K562 (cell line): ENCODE results near the gene DCDC2. TPM values are rescaled to one million over a fixed set of nuclear protein-coding genes. Genes with fewer than 3 reads are reported as not detected.

Source experiments
- ATAC-seq: fragments of 200-7000 bp; cut with Tn5 transposase; 3 replicates; pipeline ENCODE4 v1.9.1; 2020; ENCODE audit warnings: moderate library complexity
- BruUV-seq: library from RNA; stranded (reverse); fragments of 400-500 nt; replicated peaks from 2 replicates; lab custom pipeline; 2021; lab: Mats Ljungman, UMichigan
- CTCF ChIA-PET: fragments of 300-600 bp; formaldehyde crosslinking; extraction: SDS; loops from one replicate; lab custom pipeline; 2021; ENCODE audit warnings: low intra/inter-chr PET ratio; lab: Yijun Ruan, JAX
- POLR2A ChIA-PET: fragments of 300-600, 350-650 bp; sonication (Branson Sonifier 250); formaldehyde crosslinking; extraction: SDS; loops from one replicate; lab custom pipeline; 2021; ENCODE audit warnings: antibody characterized with exemption, inconsistent platforms; lab: Yijun Ruan, JAX
- DNase-seq, 4 experiments: peaks; one replicate each; pipeline versions ENCODE4 v3.0.0 to v3.0.0-alpha.2; 2011 to 2018; ENCODE audit warnings: low spot score in 3 of 4, mixed read lengths in 3 of 4; ENCODE audit errors: extremely low read depth in 1 of 4
- FAIRE-seq: peaks from 2 replicates; lab custom pipeline; 2011; peaks lifted over from hg19 to GRCh38; lab: Jason Lieb, UNC
- H2AFZ ChIP-seq: 2 replicates; pipeline ENCODE4 v1.6.0; 2011; ENCODE audit warnings: low read depth, low read length, control low read depth, inconsistent platforms
- H3K27ac ChIP-seq: fragments of 200-600 bp; 3 replicates; pipeline ENCODE4 v1.8.0; 2011; ENCODE audit warnings: low read depth, mild to moderate bottlenecking, control low read depth, inconsistent platforms, low read length, moderate library complexity, mixed read lengths; ENCODE audit errors: extremely low read depth
- H3K27me3 ChIP-seq, 2 experiments: fragments of 300-600 bp in 1 of 2; 2 replicates in 1 of 2; 3 replicates in 1 of 2; pipeline versions ENCODE4 v1.6.0 to v1.8.0; 2011; ENCODE audit warnings: inconsistent platforms in 2 of 2, low read length in 2 of 2, mild to moderate bottlenecking in 1 of 2, mixed read lengths in 1 of 2, moderate library complexity in 1 of 2; ENCODE audit not compliant: control insufficient read depth in 2 of 2, insufficient read depth in 2 of 2
- H3K36me3 ChIP-seq: fragments of 300-600 bp; 3 replicates; pipeline ENCODE4 v1.8.0; 2011; ENCODE audit warnings: mild to moderate bottlenecking, low read length, inconsistent platforms; ENCODE audit not compliant: control insufficient read depth, insufficient read depth
- H3K4me1 ChIP-seq, 2 experiments: fragments of 200-600 bp in 1 of 2; replicated peaks in 1 of 2; 2 replicates in 1 of 2; 3 replicates in 1 of 2; pipeline versions ENCODE4 v1.5.1 to v1.8.0; 2011; ENCODE audit warnings: inconsistent platforms in 2 of 2, low read length in 2 of 2, mild to moderate bottlenecking in 1 of 2, mixed read lengths in 1 of 2, moderate library complexity in 1 of 2; ENCODE audit not compliant: control insufficient read depth in 2 of 2, insufficient read depth in 2 of 2
- H3K4me2 ChIP-seq: 2 replicates; pipeline ENCODE4 v1.6.1; 2011; ENCODE audit warnings: low read length, control low read depth, inconsistent platforms, mixed read lengths; ENCODE audit not compliant: insufficient read depth
- H3K4me3 ChIP-seq: fragments of 200-600 bp; sonication (generic), shearing (Covaris generic); 2 replicates; pipeline ENCODE4 v1.5.1; 2016; ENCODE audit warnings: control low read depth, inconsistent platforms
- H3K79me2 ChIP-seq: fragments of 200-600 bp; 3 replicates; pipeline ENCODE4 v1.8.0; 2011; ENCODE audit warnings: low read length, inconsistent platforms; ENCODE audit not compliant: control insufficient read depth, insufficient read depth
- H3K9ac ChIP-seq, 2 experiments: 2 replicates each; pipeline versions ENCODE4 v1.6.0 to v1.6.1; 2011; ENCODE audit warnings: low read depth in 2 of 2, low read length in 2 of 2, control low read depth in 1 of 2, inconsistent platforms in 1 of 2, mild to moderate bottlenecking in 1 of 2, mixed read lengths in 1 of 2; ENCODE audit not compliant: insufficient read depth in 1 of 2
- H3K9me1 ChIP-seq: one replicate; pipeline ENCODE4 v1.6.0; 2011; ENCODE audit warnings: inconsistent platforms, mild to moderate bottlenecking, low read length, moderate library complexity; ENCODE audit not compliant: control insufficient read depth, insufficient read depth
- H3K9me3 ChIP-seq: replicated peaks from 2 replicates; pipeline ENCODE4 v1.5.1; 2011; ENCODE audit warnings: low read depth, low read length, inconsistent platforms; ENCODE audit not compliant: control insufficient read depth, insufficient read depth
- H4K20me1 ChIP-seq: replicated peaks from 2 replicates; pipeline ENCODE4 v1.6.1; 2011; ENCODE audit warnings: low read length, inconsistent platforms, mixed read lengths; ENCODE audit not compliant: control insufficient read depth, insufficient read depth
- LCOR ChIP-seq: sonication (generic); formaldehyde crosslinking; IDR thresholded peaks from 2 replicates; pipeline ENCODE4 v1.8.0; 2022; ENCODE audit warnings: mild to moderate bottlenecking, missing genetic modification reagents
- NRF1 ChIP-seq, 2 experiments: fragments of 450-650 bp; IDR thresholded peaks in 1 of 2; conservative IDR thresholded peaks in 1 of 2; 2 replicates each; pipeline ENCODE4 v1.6.1; 2014; ENCODE audit warnings: mild to moderate bottlenecking in 2 of 2
- RUNX1 ChIP-seq: sonication (generic); IDR thresholded peaks from 2 replicates; pipeline ENCODE4 v1.6.1; 2016; ENCODE audit warnings: antibody characterized with exemption, low read depth
- SMARCC2 ChIP-seq: fragments of 450-650 bp; IDR thresholded peaks from 2 replicates; pipeline ENCODE4 v1.6.1; 2017; ENCODE audit warnings: antibody characterized with exemption, moderate library complexity, mild to moderate bottlenecking, low read depth
- SRF ChIP-seq, 2 experiments: fragments of 250-450, 450-650 bp in 1 of 2; sonication (Bioruptor Pico) in 1 of 2; sonication (generic) in 1 of 2; formaldehyde crosslinking; IDR thresholded peaks; 2 replicates each; pipeline versions ENCODE4 v1.5.0 to v1.5.1; 2020 to 2022; ENCODE audit warnings: mild to moderate bottlenecking in 1 of 2, missing genetic modification reagents in 1 of 2
- ZBTB43 ChIP-seq: sonication (generic); formaldehyde crosslinking; IDR thresholded peaks from 2 replicates; pipeline ENCODE4 v1.8.0; 2023; ENCODE audit warnings: mild to moderate bottlenecking, missing genetic modification reagents
- WGBS: fragments of 100-300 bp; shearing (Covaris generic); methylation state at CpG from one replicate; pipeline ENCODE4 v1.1.6; 2016; ENCODE audit warnings: low coverage, mixed read lengths; ENCODE audit not compliant: insufficient coverage; ENCODE audit errors: missing lambda C conversion rate; 5-methylcytosine and 5-hydroxymethylcytosine counted together
- in situ Hi-C: fragments of 300-500 bp; cut with MboI; formaldehyde crosslinking; loops from 4 replicates; pipeline ENCODE4 v1.15.0; 2018; ENCODE audit warnings: inconsistent platforms, mixed read lengths
- intact Hi-C: fragments of 100-400 bp; cut with micrococcal nuclease; formaldehyde crosslinking; loops from 2 replicates; pipeline ENCODE4 v1.14.2; 2022
- polyA plus RNA-seq, 8 experiments: library from polyadenylated mRNA; depleted of rRNA in 4 of 8; stranded (reverse) in 5 of 8; unstranded in 3 of 8; fragments of >200 nt; fragmentation: Nextera tagmentation in 2 of 8; fragmentation: Illumina TruSeq in 1 of 8; extraction: Ambion mirVana in 2 of 8; extraction: Trizol in 1 of 8; gene quantifications; 2 replicates each; pipeline versions ENCODE4 v1.2.1 to v1.2.3, GENCODE V29; 2011 to 2014; ENCODE audit warnings: inconsistent platforms in 1 of 8, missing spikeins in 1 of 8
- total RNA-seq, 7 experiments: library from RNA; depleted of rRNA in 6 of 7; stranded (reverse); fragments of >200 nt in 6 of 7; fragmentation: Illumina TruSeq in 2 of 7; extraction: Trizol in 2 of 7; gene quantifications; 2 replicates each; pipeline versions ENCODE4 v1.2.1 to v1.2.3, GENCODE V29; 2011 to 2021; ENCODE audit warnings: low replicate concordance in 1 of 7
- TF ChIP-seq, protein P1 (sequence below): IDR thresholded peaks from 2 replicates; pipeline ENCODE4 v1.6.1; 2011; ENCODE audit warnings: borderline replicate concordance, low read depth, mild to moderate bottlenecking, moderate library complexity, low read length; ENCODE audit not compliant: insufficient read depth, poor library complexity, severe bottlenecking

The DCDC2 gene
- total and polyA plus RNA-seq, 9 of the 15 experiments (the other 6 are each of a cell fraction or from before 2014, with no cell fraction given) = 0.04 TPM; not detected in 8

DNA sequence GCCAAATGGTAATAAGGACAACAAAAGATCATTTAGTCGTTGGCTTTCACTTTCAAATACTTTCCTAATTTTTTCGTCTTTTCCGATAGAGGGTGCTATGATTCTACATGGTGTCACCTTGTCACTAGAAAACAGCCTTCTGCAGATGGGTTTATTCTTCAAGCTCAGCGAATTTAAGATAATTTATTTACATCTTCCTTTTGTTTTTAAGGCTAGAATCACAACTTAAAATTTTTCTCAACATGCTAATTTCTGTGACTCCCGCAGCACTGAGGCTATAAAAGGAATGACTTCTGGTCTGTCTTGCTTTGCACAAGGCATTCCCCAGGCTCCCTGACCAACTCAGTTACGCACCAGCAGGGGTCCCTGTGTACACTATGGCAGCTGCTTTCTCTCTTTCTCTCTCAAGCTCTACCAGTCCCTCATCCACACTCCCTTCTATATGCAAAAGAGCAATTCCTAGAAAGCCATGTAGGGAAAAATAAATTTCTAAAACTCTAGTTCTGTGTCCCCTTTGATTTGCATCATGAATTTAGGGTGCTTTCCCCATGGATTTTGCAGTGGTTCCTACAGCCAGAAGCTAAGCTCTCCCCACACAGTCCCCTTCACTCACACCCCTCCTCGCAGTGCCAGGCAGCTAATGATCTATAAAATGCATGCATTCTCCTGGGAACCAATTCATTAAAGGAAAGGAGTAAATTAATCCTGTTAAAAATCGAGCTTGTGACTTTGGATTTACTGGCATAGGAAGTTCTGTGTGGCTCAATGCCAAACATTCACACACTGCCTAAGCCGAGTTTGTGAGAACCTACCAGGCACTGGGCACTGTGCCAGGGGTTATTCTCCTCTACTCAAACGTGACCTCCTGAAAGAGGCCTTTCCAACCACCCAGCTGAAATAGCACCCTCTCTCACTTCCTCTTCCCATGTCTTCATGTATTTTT, 74.5 kb downstream of the DCDC2 start:
- 1% methylated on average over 10 of the region's 10 CpGs for WGBS
- Histone ChIP-seq H3K4me3 (no peak overlapping the region), H3K9me1 (no peaks in the 10 kb centered on the region), H3K4me1 (no peaks in the 10 kb centered on the region), H3K4me2 (peak overlapping the region; percentile 7; the same call in 1 of the 2 replicates), H4K20me1 (no peaks in the 10 kb centered on the region), H3K36me3 (no peaks in the 10 kb centered on the region), H3K27me3 (no peaks in the 10 kb centered on the region), H3K79me2 (no peaks in the 10 kb centered on the region), H3K27ac (no peak overlapping the region), H3K9me3 (no peaks in the 10 kb centered on the region), H2AFZ (no peak overlapping the region), H3K9ac (no peak overlapping the region)
- ATAC-seq (peak; percentile 98), FAIRE-seq (peak; percentile 90), DNase-seq (peak; percentile 40 to 72 (median 56))
- in situ Hi-C loops (loop anchor here (5.0 kb wide), 1 partner anchor 104 kb away; no protein-coding TSS in a partner anchor), intact Hi-C loops (loop anchor here (1.0 to 10.0 kb wide), 6 partner anchors 106 to 791 kb away; no protein-coding TSS in a partner anchor)
- CTCF ChIA-PET = interaction anchor here (0.6 to 2.3 kb wide), 7 partner anchors 101 to 788 kb away, joined by 3 to 12 read pairs (median 5); no protein-coding TSS in a partner anchor
- POLR2A ChIA-PET = interaction anchor here (0.6 to 1.0 kb wide), 3 partner anchors 15 to 558 kb away, joined by 3 to 5 read pairs (median 3); no protein-coding TSS in a partner anchor
- no TSS peak for BruUV-seq
- TF ChIP-seq, protein P1, sequence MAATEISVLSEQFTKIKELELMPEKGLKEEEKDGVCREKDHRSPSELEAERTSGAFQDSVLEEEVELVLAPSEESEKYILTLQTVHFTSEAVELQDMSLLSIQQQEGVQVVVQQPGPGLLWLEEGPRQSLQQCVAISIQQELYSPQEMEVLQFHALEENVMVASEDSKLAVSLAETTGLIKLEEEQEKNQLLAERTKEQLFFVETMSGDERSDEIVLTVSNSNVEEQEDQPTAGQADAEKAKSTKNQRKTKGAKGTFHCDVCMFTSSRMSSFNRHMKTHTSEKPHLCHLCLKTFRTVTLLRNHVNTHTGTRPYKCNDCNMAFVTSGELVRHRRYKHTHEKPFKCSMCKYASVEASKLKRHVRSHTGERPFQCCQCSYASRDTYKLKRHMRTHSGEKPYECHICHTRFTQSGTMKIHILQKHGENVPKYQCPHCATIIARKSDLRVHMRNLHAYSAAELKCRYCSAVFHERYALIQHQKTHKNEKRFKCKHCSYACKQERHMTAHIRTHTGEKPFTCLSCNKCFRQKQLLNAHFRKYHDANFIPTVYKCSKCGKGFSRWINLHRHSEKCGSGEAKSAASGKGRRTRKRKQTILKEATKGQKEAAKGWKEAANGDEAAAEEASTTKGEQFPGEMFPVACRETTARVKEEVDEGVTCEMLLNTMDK = peak; percentile 45
- TF ChIP-seq SRF (CRISPR knock-in tag; IDR thresholded peaks at IDR 0.05) = peak in 1 of 2 experiments; percentile 35; a peak in 1 of 4 replicates
- TF ChIP-seq LCOR (CRISPR knock-in tag) = no peak
- TF ChIP-seq RUNX1 = no peak
- no peak for TF ChIP-seq SMARCC2
- no peak for TF ChIP-seq NRF1 (conservative IDR thresholded peaks at IDR 0.05 in 1 of 2, IDR thresholded peaks at IDR 0.05 in 1 of 2)
- no peak for TF ChIP-seq ZBTB43 (CRISPR knock-in tag)
